Endothelial cell of umbilical vein (primary cell): Measurements from ENCODE around the gene TET1. TPM values are rescaled to one million over a fixed set of nuclear protein-coding genes. Genes with fewer than 3 reads are reported as not detected.

ENCODE experiments used
- BruUV-seq: library from RNA; stranded (reverse); fragments of 400-500 nt; replicated peaks from 2 replicates; lab custom pipeline; 2021; lab: Mats Ljungman, UMichigan
- CTCF ChIA-PET: fragments of 300-600, 350-600 bp; sonication (Branson Sonifier 250); formaldehyde crosslinking; loops from one replicate; lab custom pipeline; 2021; ENCODE audit warnings: antibody characterized with exemption, inconsistent platforms; lab: Charles Lee
- POLR2A ChIA-PET: fragments of 300-600, 350-600 bp; sonication (Branson Sonifier 250); formaldehyde crosslinking; loops from one replicate; lab custom pipeline; 2021; ENCODE audit warnings: antibody characterized with exemption, inconsistent platforms; lab: Charles Lee
- DNase-seq: peaks from one replicate; pipeline ENCODE4 v3.0.0-alpha.2; 2011; ENCODE audit warnings: low read depth, low spot score
- FAIRE-seq: peaks from 2 replicates; lab custom pipeline; 2011; peaks lifted over from hg19 to GRCh38; lab: Jason Lieb, UNC
- H2AFZ ChIP-seq: 2 replicates; pipeline ENCODE4 v1.6.0; 2012; ENCODE audit warnings: low read depth, low read length, control low read depth, inconsistent platforms
- H3K27ac ChIP-seq: 2 replicates; pipeline ENCODE4 v1.5.1; 2011; ENCODE audit warnings: low read depth, mild to moderate bottlenecking, control low read depth, low read length, moderate library complexity; ENCODE audit not compliant: insufficient read depth
- H3K27me3 ChIP-seq, 2 experiments: 2 replicates each; pipeline versions ENCODE4 v1.6.0 to v1.6.1; 2011; ENCODE audit warnings: low read length in 2 of 2, mixed read lengths in 1 of 2; ENCODE audit not compliant: control insufficient read depth in 2 of 2, insufficient read depth in 2 of 2
- H3K36me3 ChIP-seq, 2 experiments: 2 replicates in 1 of 2; 3 replicates in 1 of 2; pipeline ENCODE4 v1.5.1; 2011; ENCODE audit warnings: low read length in 2 of 2, mild to moderate bottlenecking in 1 of 2, moderate library complexity in 1 of 2; ENCODE audit not compliant: control insufficient read depth in 2 of 2, insufficient read depth in 2 of 2; ENCODE audit errors: extremely low read depth in 1 of 2
- H3K4me1 ChIP-seq: 3 replicates; pipeline ENCODE4 v1.5.1; 2011; ENCODE audit warnings: mild to moderate bottlenecking, low read length; ENCODE audit not compliant: control insufficient read depth, insufficient read depth; ENCODE audit errors: extremely low read depth
- H3K4me2 ChIP-seq: 2 replicates; pipeline ENCODE4 v1.6.1; 2011; ENCODE audit warnings: low read length, control low read depth, mixed read lengths; ENCODE audit not compliant: insufficient read depth
- H3K4me3 ChIP-seq, 3 experiments: fragments of 200-600 bp in 1 of 3; sonication (generic), shearing (Covaris generic) in 1 of 3; replicated peaks in 1 of 3; 2 replicates each; pipeline ENCODE4 v1.5.1; 2011 to 2016; ENCODE audit warnings: control low read depth in 3 of 3, low read length in 3 of 3, mild to moderate bottlenecking in 2 of 3, inconsistent platforms in 1 of 3, low read depth in 1 of 3, moderate library complexity in 1 of 3; ENCODE audit not compliant: insufficient read depth in 1 of 3
- H3K79me2 ChIP-seq: 2 replicates; pipeline ENCODE4 v1.6.0; 2012; ENCODE audit warnings: low read length, inconsistent platforms; ENCODE audit not compliant: control insufficient read depth, insufficient read depth
- H3K9ac ChIP-seq: replicated peaks from 2 replicates; pipeline ENCODE3; 2011; ENCODE audit warnings: low read length, control low read depth; ENCODE audit not compliant: insufficient read depth; ENCODE audit errors: extremely low read depth
- H3K9me1 ChIP-seq: replicated peaks from 3 replicates; pipeline ENCODE4 v1.6.0; 2011; ENCODE audit warnings: mild to moderate bottlenecking, low read length; ENCODE audit not compliant: control insufficient read depth, insufficient read depth; ENCODE audit errors: extremely low read depth
- H3K9me3 ChIP-seq: replicated peaks from 2 replicates; pipeline ENCODE4 v1.5.1; 2012; ENCODE audit warnings: low read length, inconsistent platforms; ENCODE audit not compliant: control insufficient read depth, insufficient read depth
- H4K20me1 ChIP-seq: replicated peaks from 2 replicates; pipeline ENCODE3; 2011; ENCODE audit warnings: mild to moderate bottlenecking, low read length; ENCODE audit not compliant: control insufficient read depth, insufficient read depth; ENCODE audit errors: extremely low read depth
- EZH2 ChIP-seq: IDR thresholded peaks from 2 replicates; pipeline ENCODE4 v1.6.1; 2012; ENCODE audit warnings: borderline replicate concordance, low read depth, mild to moderate bottlenecking, moderate library complexity, low read length, inconsistent platforms; ENCODE audit not compliant: severe bottlenecking
- FOS ChIP-seq: IDR thresholded peaks from 2 replicates; pipeline ENCODE4 v1.6.1; 2011; ENCODE audit warnings: mild to moderate bottlenecking, low read length, moderate library complexity, borderline replicate concordance; ENCODE audit not compliant: insufficient read depth
- GATA2 ChIP-seq: IDR thresholded peaks from 2 replicates; pipeline ENCODE4 v1.7.0; 2011; ENCODE audit warnings: low read depth, mild to moderate bottlenecking, moderate library complexity, mixed read lengths, low read length; ENCODE audit not compliant: insufficient read length, insufficient read depth
- JUN ChIP-seq: IDR thresholded peaks from 2 replicates; pipeline ENCODE4 v1.6.1; 2011; ENCODE audit warnings: borderline replicate concordance, low read depth; ENCODE audit not compliant: insufficient read length, insufficient read depth
- MYC ChIP-seq: IDR thresholded peaks from one replicate; pipeline ENCODE4 v1.6.1; 2011; ENCODE audit warnings: mild to moderate bottlenecking, low read depth, low read length
- POLR2A ChIP-seq: IDR thresholded peaks from 2 replicates; pipeline ENCODE4 v1.6.1; 2012; ENCODE audit warnings: low read depth, mild to moderate bottlenecking, control low read depth, low read length
- POLR2AphosphoS5 ChIP-seq: IDR thresholded peaks from 2 replicates; pipeline ENCODE4 v1.6.1; 2012; ENCODE audit warnings: low read depth, mild to moderate bottlenecking, control low read depth, low read length, moderate library complexity; ENCODE audit not compliant: insufficient read depth
- dilution Hi-C: fragments of 300-500 bp; cut with MboI; formaldehyde crosslinking; loops from one replicate; pipeline ENCODE4 v1.15.0; 2019; ENCODE audit warnings: low sequenced_read_pairs; ENCODE audit not compliant: extremely low pct_ligation_motif_present
- intact Hi-C: fragments of 100-400 bp; cut with micrococcal nuclease; formaldehyde crosslinking; loops from one replicate; pipeline ENCODE4 v1.10.0; 2022
- polyA plus RNA-seq, 4 experiments: library from polyadenylated mRNA; depleted of rRNA in 3 of 4; stranded (reverse) in 3 of 4; unstranded in 1 of 4; fragments of >200 nt; gene quantifications; 2 replicates each; pipeline versions ENCODE4 v1.2.1 to v1.2.3, GENCODE V29; 2011 to 2012; ENCODE audit warnings: missing spikeins in 1 of 4
- total RNA-seq: library from RNA; stranded (reverse); gene quantifications from 2 replicates; pipeline ENCODE4 v1.2.3, GENCODE V29; 2021
- TF ChIP-seq, protein P1 (sequence below): IDR thresholded peaks from 2 replicates; pipeline ENCODE4 v1.6.1; 2011; ENCODE audit not compliant: insufficient read depth, insufficient read length
- TF ChIP-seq, protein P2 (sequence below), 2 donors: IDR thresholded peaks; 1 replicate in 1 of 2; 2 replicates in 1 of 2; pipeline ENCODE4 v1.5.1; 2011; ENCODE audit warnings: low read length in 2 of 2, mild to moderate bottlenecking in 2 of 2, moderate library complexity in 2 of 2, control low read depth in 1 of 2, inconsistent platforms in 1 of 2, low read depth in 1 of 2; ENCODE audit not compliant: insufficient read depth in 1 of 2; ENCODE audit errors: extremely low read depth in 1 of 2

The TET1 gene
- total and polyA plus RNA-seq, 2 donors (not counting 3 experiments of a cell fraction or from before 2014, with no cell fraction given) = 0.23 to 1.5 TPM

DNA sequence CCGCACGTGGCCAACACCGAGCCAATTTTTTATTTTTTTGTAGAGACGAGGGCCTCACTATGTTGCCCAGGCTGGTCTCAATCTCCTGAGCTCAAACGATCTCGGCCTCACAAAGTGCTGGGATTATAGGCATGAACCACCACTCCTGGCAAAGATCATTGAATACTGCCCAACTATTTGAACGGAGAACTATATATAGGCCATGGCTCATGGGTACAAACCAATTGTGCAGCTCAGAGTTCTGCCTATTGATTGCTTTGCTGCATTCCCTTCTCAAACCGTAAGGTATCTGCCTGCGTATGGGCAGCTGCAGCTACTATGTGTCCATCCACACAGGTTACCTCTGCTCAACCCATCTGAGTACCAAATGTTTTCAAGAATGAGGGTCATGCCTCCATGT, 23.2 kb upstream of the TET1 start:
- Histone ChIP-seq H3K4me2 (no peak overlapping the region), H3K4me1 (no peaks in the 10 kb centered on the region), H3K9me1 (no peaks in the 10 kb centered on the region), H3K79me2 (no peaks in the 10 kb centered on the region), H3K36me3 (no peaks in the 10 kb centered on the region), H4K20me1 (no peaks in the 10 kb centered on the region), H3K27ac (no peak overlapping the region), H3K9ac (no peak overlapping the region), H3K9me3 (no peaks in the 10 kb centered on the region), H2AFZ (no peak overlapping the region), H3K4me3 (no peak overlapping the region), H3K27me3 (no peaks in the 10 kb centered on the region)
- no TSS peak for BruUV-seq
- dilution Hi-C loops = no loop called here
- intact Hi-C loops = no loop called here
- FAIRE-seq (no peak), DNase-seq (no peak)
- TF ChIP-seq, protein P1, sequence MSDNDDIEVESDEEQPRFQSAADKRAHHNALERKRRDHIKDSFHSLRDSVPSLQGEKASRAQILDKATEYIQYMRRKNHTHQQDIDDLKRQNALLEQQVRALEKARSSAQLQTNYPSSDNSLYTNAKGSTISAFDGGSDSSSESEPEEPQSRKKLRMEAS = no peak
- TF ChIP-seq FOS (no peak), JUN (no peak), POLR2AphosphoS5 (no peak), POLR2A (no peak), GATA2 (no peak), MYC (no peak), EZH2 (no peak)
- TF ChIP-seq, protein P2, sequence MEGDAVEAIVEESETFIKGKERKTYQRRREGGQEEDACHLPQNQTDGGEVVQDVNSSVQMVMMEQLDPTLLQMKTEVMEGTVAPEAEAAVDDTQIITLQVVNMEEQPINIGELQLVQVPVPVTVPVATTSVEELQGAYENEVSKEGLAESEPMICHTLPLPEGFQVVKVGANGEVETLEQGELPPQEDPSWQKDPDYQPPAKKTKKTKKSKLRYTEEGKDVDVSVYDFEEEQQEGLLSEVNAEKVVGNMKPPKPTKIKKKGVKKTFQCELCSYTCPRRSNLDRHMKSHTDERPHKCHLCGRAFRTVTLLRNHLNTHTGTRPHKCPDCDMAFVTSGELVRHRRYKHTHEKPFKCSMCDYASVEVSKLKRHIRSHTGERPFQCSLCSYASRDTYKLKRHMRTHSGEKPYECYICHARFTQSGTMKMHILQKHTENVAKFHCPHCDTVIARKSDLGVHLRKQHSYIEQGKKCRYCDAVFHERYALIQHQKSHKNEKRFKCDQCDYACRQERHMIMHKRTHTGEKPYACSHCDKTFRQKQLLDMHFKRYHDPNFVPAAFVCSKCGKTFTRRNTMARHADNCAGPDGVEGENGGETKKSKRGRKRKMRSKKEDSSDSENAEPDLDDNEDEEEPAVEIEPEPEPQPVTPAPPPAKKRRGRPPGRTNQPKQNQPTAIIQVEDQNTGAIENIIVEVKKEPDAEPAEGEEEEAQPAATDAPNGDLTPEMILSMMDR (IDR thresholded peaks at IDR 0.05; ENCODE audit: extremely low read depth in 1 of 2, insufficient read depth in 1 of 2, low read depth in 1 of 2, low read length in 2 of 2) = no peak
- ChIA-PET CTCF (interaction anchor here (0.7 to 2.6 kb wide), 3 partner anchors 14 to 111 kb away, joined by 3 to 9 read pairs (median 3); no protein-coding TSS in a partner anchor), POLR2A (no interaction called here)
